Neural progenitor cell (in vitro differentiated cells): Measurements from ENCODE around the gene BCAP31. TPM values are rescaled to one million over a fixed set of nuclear protein-coding genes. Genes with fewer than 3 reads are reported as not detected.

ENCODE experiments used
- DNase-seq: peaks from one replicate; pipeline ENCODE4 v3.0.0-alpha.2; 2016; ENCODE audit warnings: low spot score
- H2AFZ ChIP-seq: fragments of 200-600 bp; sonication (generic); replicated peaks from 2 replicates; pipeline ENCODE4 v1.6.1; 2016; ENCODE audit warnings: antibody characterized with exemption
- H3F3A ChIP-seq: fragments of 200-600 bp; sonication (generic); 2 replicates; pipeline ENCODE4 v1.6.1; 2016; ENCODE audit warnings: antibody characterized with exemption, low read depth
- H3K27ac ChIP-seq: fragments of 200-600 bp; sonication (generic); 2 replicates; pipeline ENCODE4 v1.5.1; 2016; ENCODE audit warnings: mild to moderate bottlenecking
- H3K27me3 ChIP-seq: fragments of 200-600 bp; sonication (generic); 2 replicates; pipeline ENCODE4 v1.6.1; 2016; ENCODE audit warnings: mild to moderate bottlenecking, moderate library complexity
- H3K36me3 ChIP-seq: fragments of 200-600 bp; sonication (generic); 2 replicates; pipeline ENCODE4 v1.5.1; 2016
- H3K4me1 ChIP-seq: fragments of 200-600 bp; sonication (generic); 2 replicates; pipeline ENCODE4 v1.6.1; 2016; ENCODE audit warnings: mixed run types
- H3K4me2 ChIP-seq: fragments of 200-600 bp; sonication (generic); 2 replicates; pipeline ENCODE4 v1.6.1; 2016
- H3K4me3 ChIP-seq: fragments of 200-600 bp; sonication (generic); 2 replicates; pipeline ENCODE4 v1.5.1; 2016
- H3K79me2 ChIP-seq: fragments of 200-600 bp; sonication (generic); 2 replicates; pipeline ENCODE4 v1.6.1; 2016; ENCODE audit warnings: low read depth
- H3K9ac ChIP-seq: fragments of 200-600 bp; sonication (generic); 2 replicates; pipeline ENCODE4 v1.6.1; 2016
- H3K9me3 ChIP-seq: fragments of 200-600 bp; sonication (generic); 2 replicates; pipeline ENCODE4 v1.5.1; 2016; ENCODE audit warnings: low read depth
- H4K20me1 ChIP-seq: fragments of 200-600 bp; sonication (generic); 2 replicates; pipeline ENCODE4 v1.6.1; 2016; ENCODE audit warnings: low read depth
- H3K27ac Mint-ChIP-seq: 3 replicates; pipeline ENCODE4 v1.8.0; 2021; ENCODE audit warnings: mixed read lengths
- H3K27me3 Mint-ChIP-seq: 2 replicates; pipeline ENCODE4 v1.8.0; 2022; ENCODE audit warnings: low read depth, mild to moderate bottlenecking, inconsistent platforms, moderate library complexity, mixed read lengths; ENCODE audit not compliant: insufficient read depth
- H3K36me3 Mint-ChIP-seq: 3 replicates; pipeline ENCODE4 v1.8.0; 2021; ENCODE audit warnings: mixed read lengths
- H3K4me1 Mint-ChIP-seq: 3 replicates; pipeline ENCODE4 v1.8.0; 2021; ENCODE audit warnings: mixed read lengths
- H3K4me3 Mint-ChIP-seq: 3 replicates; pipeline ENCODE4 v1.8.0; 2021; ENCODE audit warnings: mild to moderate bottlenecking, moderate library complexity, mixed read lengths
- H3K9me3 Mint-ChIP-seq: 3 replicates; pipeline ENCODE4 v1.8.0; 2020; ENCODE audit warnings: mixed read lengths
- EZH2 ChIP-seq: fragments of 200-600 bp; sonication (generic); IDR thresholded peaks from 2 replicates; pipeline ENCODE4 v1.6.1; 2017; ENCODE audit warnings: antibody characterized with exemption, mild to moderate bottlenecking, moderate library complexity
- EZH2phosphoT487 ChIP-seq: fragments of 200-600 bp; sonication (generic); IDR thresholded peaks from 2 replicates; pipeline ENCODE4 v1.6.1; 2017; ENCODE audit warnings: antibody characterized with exemption
- total RNA-seq: library from RNA; depleted of rRNA; stranded (reverse); fragments of >200 nt; gene quantifications from 2 replicates; pipeline ENCODE4 v1.2.3, GENCODE V29; 2015; ENCODE audit warnings: low replicate concordance
- TF ChIP-seq, protein P1 (sequence below): fragments of 200-600 bp; sonication (generic); IDR thresholded peaks from 2 replicates; pipeline ENCODE4 v1.5.1; 2017; ENCODE audit warnings: antibody characterized with exemption, mild to moderate bottlenecking

The BCAP31 gene
- total RNA-seq, 1 donor from 2014 or later, result 52.5 TPM

DNA sequence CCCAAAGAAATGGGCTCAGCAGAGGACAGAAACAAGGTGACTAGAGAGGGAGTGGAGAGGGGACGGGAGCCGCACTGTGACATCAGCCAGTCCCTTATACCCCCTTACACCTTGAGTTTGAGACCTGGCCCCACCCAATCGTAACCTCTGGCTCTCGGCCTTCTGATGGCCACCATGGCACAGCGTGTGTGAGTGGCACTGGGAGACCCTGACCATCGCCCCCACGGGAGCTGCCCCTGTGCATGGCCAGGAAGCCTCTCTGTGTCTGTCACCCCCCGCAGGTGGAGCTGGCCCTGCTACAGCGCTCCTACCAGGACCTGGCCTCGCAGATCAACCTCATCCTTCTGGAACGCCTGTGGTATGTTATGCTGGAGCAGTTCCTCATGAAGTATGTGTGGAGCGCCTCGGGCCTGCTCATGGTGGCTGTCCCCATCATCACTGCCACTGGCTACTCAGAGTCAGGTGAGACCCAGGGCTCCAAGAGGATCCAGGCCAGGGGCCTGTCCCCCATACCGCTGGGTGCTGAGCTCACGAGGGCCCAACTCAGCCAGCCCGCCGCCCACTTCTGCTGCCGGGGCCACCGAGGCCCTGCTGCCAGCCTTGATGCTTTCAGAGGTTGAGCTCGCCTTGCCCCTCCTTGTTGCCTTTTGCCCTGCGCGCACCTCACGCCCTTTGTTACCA is 4.9 kb upstream of the BCAP31 start:
- Histone ChIP-seq H3K9ac (no peak overlapping the region), H3K36me3 (no peaks in the 10 kb centered on the region), H3K9me3 (no peaks in the 10 kb centered on the region), H3K79me2 (no peaks in the 10 kb centered on the region), H3K4me3 (no peak overlapping the region), H3K4me2 (no peak overlapping the region), H3K27me3 (no peaks in the 10 kb centered on the region), H4K20me1 (peaks cover 31% of the 10 kb centered on the region), H3F3A (no peaks in the 10 kb centered on the region), H2AFZ (no peak overlapping the region), H3K27ac (no peak overlapping the region), H3K4me1 (peaks cover 4% of the 10 kb centered on the region)
- peaks cover 8% of the 10 kb centered on the region for H3K36me3 Mint-ChIP-seq
- TF ChIP-seq EZH2, result no peak
- TF ChIP-seq EZH2phosphoT487, result no peak
- TF ChIP-seq, protein P1, sequence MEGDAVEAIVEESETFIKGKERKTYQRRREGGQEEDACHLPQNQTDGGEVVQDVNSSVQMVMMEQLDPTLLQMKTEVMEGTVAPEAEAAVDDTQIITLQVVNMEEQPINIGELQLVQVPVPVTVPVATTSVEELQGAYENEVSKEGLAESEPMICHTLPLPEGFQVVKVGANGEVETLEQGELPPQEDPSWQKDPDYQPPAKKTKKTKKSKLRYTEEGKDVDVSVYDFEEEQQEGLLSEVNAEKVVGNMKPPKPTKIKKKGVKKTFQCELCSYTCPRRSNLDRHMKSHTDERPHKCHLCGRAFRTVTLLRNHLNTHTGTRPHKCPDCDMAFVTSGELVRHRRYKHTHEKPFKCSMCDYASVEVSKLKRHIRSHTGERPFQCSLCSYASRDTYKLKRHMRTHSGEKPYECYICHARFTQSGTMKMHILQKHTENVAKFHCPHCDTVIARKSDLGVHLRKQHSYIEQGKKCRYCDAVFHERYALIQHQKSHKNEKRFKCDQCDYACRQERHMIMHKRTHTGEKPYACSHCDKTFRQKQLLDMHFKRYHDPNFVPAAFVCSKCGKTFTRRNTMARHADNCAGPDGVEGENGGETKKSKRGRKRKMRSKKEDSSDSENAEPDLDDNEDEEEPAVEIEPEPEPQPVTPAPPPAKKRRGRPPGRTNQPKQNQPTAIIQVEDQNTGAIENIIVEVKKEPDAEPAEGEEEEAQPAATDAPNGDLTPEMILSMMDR, result no peak
- peaks cover 17% of the 10 kb centered on the region for H3K4me1 Mint-ChIP-seq
- no peak for DNase-seq
- peaks cover 27% of the 10 kb centered on the region for H3K9me3 Mint-ChIP-seq
- peak overlapping the region; percentile 37 for H3K27ac Mint-ChIP-seq
- H3K4me3 Mint-ChIP-seq, result peak overlapping the region; percentile 24
- H3K27me3 Mint-ChIP-seq, result peaks cover 3% of the 10 kb centered on the region

DNA sequence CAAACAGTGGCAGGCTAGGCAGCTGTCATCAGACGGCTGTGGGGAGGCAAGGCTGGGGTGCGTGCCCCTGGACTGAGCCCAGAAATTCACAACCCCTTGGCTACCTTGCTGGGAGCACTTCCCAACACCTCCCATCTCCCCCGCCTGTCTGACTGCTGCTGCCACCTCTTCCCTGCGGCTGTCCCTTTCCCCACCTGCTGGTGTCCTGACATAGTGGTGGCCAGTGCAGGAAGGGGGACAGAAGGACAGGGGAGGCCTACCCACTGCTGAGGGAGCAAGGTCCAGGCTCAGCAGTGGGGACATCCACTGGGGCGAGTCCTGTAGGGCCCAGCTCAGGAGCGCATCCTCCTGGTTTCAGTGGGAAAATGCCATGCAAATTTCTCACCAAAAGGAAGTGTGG is 3.9 kb upstream of the BCAP31 start:
- H3K79me2 ChIP-seq, result peaks cover 6% of the 10 kb centered on the region
- no peaks in the 10 kb centered on the region for H3F3A ChIP-seq
- Mint-ChIP-seq H3K36me3 (peaks cover 8% of the 10 kb centered on the region), H3K27ac (no peak overlapping the region), H3K4me1 (peaks cover 17% of the 10 kb centered on the region), H3K9me3 (peaks cover 25% of the 10 kb centered on the region), H3K4me3 (no peak overlapping the region), H3K27me3 (peaks cover 2% of the 10 kb centered on the region)
- H3K4me2 ChIP-seq, result no peak overlapping the region
- no peaks in the 10 kb centered on the region for H3K27me3 ChIP-seq
- H3K27ac ChIP-seq, result no peak overlapping the region
- H3K36me3 ChIP-seq, result no peaks in the 10 kb centered on the region
- peaks cover 36% of the 10 kb centered on the region for H4K20me1 ChIP-seq
- DNase-seq, result no peak
- peaks cover 4% of the 10 kb centered on the region for H3K4me1 ChIP-seq
- H2AFZ ChIP-seq, result no peak overlapping the region
- H3K9ac ChIP-seq, result no peak overlapping the region
- H3K4me3 ChIP-seq, result no peak overlapping the region
- no peaks in the 10 kb centered on the region for H3K9me3 ChIP-seq
- TF ChIP-seq, protein P1, result no peak
- TF ChIP-seq EZH2 (no peak), EZH2phosphoT487 (no peak)

DNA sequence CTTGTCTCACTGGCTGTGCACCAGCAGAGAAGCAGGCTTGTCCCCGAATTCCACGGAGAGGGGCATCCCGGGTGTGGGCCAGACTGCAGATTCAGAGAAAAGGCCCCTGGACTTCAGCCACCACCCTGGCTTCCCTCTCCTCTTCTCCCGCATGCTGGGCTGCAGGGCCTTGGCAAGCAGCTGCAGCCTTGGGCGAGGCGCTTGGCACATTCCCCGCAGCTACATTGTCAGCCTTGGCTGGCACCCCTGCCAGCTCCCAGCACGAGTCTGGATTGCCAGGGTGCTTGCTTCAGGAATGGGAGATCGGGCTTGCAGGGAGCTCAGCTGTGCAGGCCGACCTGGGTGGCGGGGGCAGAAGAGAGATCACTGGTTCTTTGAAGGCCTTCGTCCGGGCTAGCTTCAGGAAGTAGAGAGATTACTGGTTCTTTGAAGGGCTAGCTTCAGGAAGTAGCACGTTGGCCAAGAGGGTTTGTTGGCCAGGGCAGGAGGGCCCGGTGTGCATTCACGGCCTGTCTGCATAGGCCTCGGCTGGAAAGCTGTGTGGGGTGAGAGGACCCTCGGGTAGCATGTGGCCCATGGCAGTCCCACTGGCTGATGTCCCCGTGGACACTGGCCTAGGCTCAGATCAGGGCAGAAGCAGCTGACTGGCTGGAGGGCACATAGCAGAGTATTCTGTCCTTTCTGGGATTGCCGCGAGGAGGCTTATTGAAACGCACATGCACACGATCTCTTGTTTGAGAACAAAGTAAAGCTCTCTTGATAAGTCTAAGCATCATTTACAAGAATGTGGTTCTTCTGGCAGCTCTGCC is 3.1 kb upstream of the BCAP31 start:
- Mint-ChIP-seq H3K27me3 (peaks cover 6% of the 10 kb centered on the region), H3K27ac (peak overlapping the region; percentile 29), H3K4me1 (peaks cover 20% of the 10 kb centered on the region), H3K9me3 (peaks cover 27% of the 10 kb centered on the region), H3K36me3 (peaks cover 8% of the 10 kb centered on the region), H3K4me3 (peak overlapping the region; percentile 71)
- Histone ChIP-seq H4K20me1 (peaks cover 44% of the 10 kb centered on the region), H2AFZ (no peak overlapping the region), H3K4me2 (peak overlapping the region; percentile 59), H3K9me3 (no peaks in the 10 kb centered on the region), H3K9ac (no peak overlapping the region), H3K27me3 (no peaks in the 10 kb centered on the region), H3K79me2 (peaks cover 13% of the 10 kb centered on the region), H3K36me3 (no peaks in the 10 kb centered on the region), H3K4me3 (peak overlapping the region; percentile 3), H3K27ac (no peak overlapping the region), H3F3A (no peaks in the 10 kb centered on the region), H3K4me1 (peaks cover 8% of the 10 kb centered on the region)
- DNase-seq, result no peak
- TF ChIP-seq, protein P1, result no peak
- TF ChIP-seq EZH2 (no peak), EZH2phosphoT487 (no peak)
